H1 (cell line): Measurements from ENCODE around the gene LRP3. TPM values are rescaled to one million over a fixed set of nuclear protein-coding genes. Genes with fewer than 3 reads are reported as not detected.

Source experiments
- CTCF ChIA-PET: fragments of 300-600 bp; sonication (Branson Sonifier 250); formaldehyde crosslinking; loops from one replicate; lab custom pipeline; 2021; ENCODE audit not compliant: partially characterized antibody; lab: Charles Lee
- POLR2A ChIA-PET: fragments of 300-600 bp; sonication (Branson Sonifier 250); formaldehyde crosslinking; loops from one replicate; lab custom pipeline; 2021; ENCODE audit warnings: inconsistent platforms; ENCODE audit not compliant: partially characterized antibody; lab: Charles Lee
- DNase-seq, 2 experiments: peaks; one replicate each; pipeline versions ENCODE4 v3.0.0 to v3.0.0-alpha.2; 2010 to 2022; ENCODE audit warnings: low spot score in 2 of 2, low read depth in 1 of 2, mixed read lengths in 1 of 2
- FAIRE-seq: peaks from 2 replicates; lab custom pipeline; 2011; peaks lifted over from hg19 to GRCh38; lab: Jason Lieb, UNC
- H2AFZ ChIP-seq: 2 replicates; pipeline ENCODE4 v1.8.1; 2012; ENCODE audit warnings: low read length, inconsistent platforms
- H2AK5ac ChIP-seq: 2 replicates; pipeline ENCODE4 v1.6.1; 2013; ENCODE audit warnings: low read depth, low read length
- H2BK120ac ChIP-seq: replicated peaks from 2 replicates; pipeline ENCODE3; 2013; ENCODE audit warnings: low read depth, low read length, inconsistent platforms
- H2BK12ac ChIP-seq: 2 replicates; pipeline ENCODE4 v1.6.1; 2013; ENCODE audit warnings: low read depth, low read length
- H2BK15ac ChIP-seq: 2 replicates; pipeline ENCODE4 v1.6.1; 2013; ENCODE audit warnings: low read length
- H2BK20ac ChIP-seq: 2 replicates; pipeline ENCODE4 v1.6.1; 2013; ENCODE audit warnings: low read length
- H2BK5ac ChIP-seq: 2 replicates; pipeline ENCODE4 v1.6.1; 2013; ENCODE audit warnings: low read depth, low read length
- H3K14ac ChIP-seq: 2 replicates; pipeline ENCODE4 v1.6.1; 2013; ENCODE audit warnings: inconsistent platforms; ENCODE audit not compliant: insufficient read length
- H3K18ac ChIP-seq: 2 replicates; pipeline ENCODE4 v1.6.1; 2013; ENCODE audit warnings: low read length; ENCODE audit errors: extremely low read depth
- H3K23ac ChIP-seq: 2 replicates; pipeline ENCODE4 v1.6.1; 2013; ENCODE audit warnings: inconsistent platforms; ENCODE audit not compliant: insufficient read length
- H3K23me2 ChIP-seq: 2 replicates; pipeline ENCODE4 v1.6.1; 2013; ENCODE audit warnings: low read depth, low read length
- H3K27ac ChIP-seq: 2 replicates; pipeline ENCODE4 v1.6.1; 2011; ENCODE audit warnings: low read depth, low read length, inconsistent platforms
- H3K27me3 ChIP-seq, 4 experiments: replicated peaks in 1 of 4; 1 replicate in 1 of 4; 2 replicates in 3 of 4; pipeline versions ENCODE4 v1.6.1 to v1.8.1; 2011 to 2013; ENCODE audit warnings: low read length in 3 of 4, mild to moderate bottlenecking in 3 of 4, inconsistent platforms in 2 of 4, mixed read lengths in 2 of 4, moderate library complexity in 1 of 4; ENCODE audit not compliant: control insufficient read depth in 3 of 4, insufficient read depth in 3 of 4; ENCODE audit errors: extremely low read depth in 1 of 4
- H3K36me3 ChIP-seq, 4 experiments: 2 replicates each; pipeline versions ENCODE4 v1.6.1 to v1.8.1; 2011 to 2013; ENCODE audit warnings: mild to moderate bottlenecking in 4 of 4, low read length in 3 of 4, moderate library complexity in 2 of 4, control low read depth in 1 of 4, inconsistent platforms in 1 of 4; ENCODE audit not compliant: insufficient read depth in 4 of 4, control insufficient read depth in 2 of 4
- H3K4ac ChIP-seq: replicated peaks from 2 replicates; pipeline ENCODE3; 2013; ENCODE audit warnings: low read length, low read depth, mixed read lengths, inconsistent platforms; ENCODE audit not compliant: insufficient read length
- H3K4me1 ChIP-seq, 4 experiments: replicated peaks in 1 of 4; 1 replicate in 1 of 4; 2 replicates in 3 of 4; pipeline versions ENCODE4 v1.6.1 to v1.8.1; 2011 to 2013; ENCODE audit warnings: low read length in 3 of 4, inconsistent platforms in 2 of 4, mixed read lengths in 1 of 4; ENCODE audit not compliant: insufficient read depth in 4 of 4, control insufficient read depth in 3 of 4
- H3K4me2 ChIP-seq, 2 experiments: 2 replicates each; pipeline versions ENCODE4 v1.6.1 to v1.8.1; 2011 to 2013; ENCODE audit warnings: low read depth in 2 of 2, low read length in 2 of 2, control low read depth in 1 of 2, inconsistent platforms in 1 of 2, mild to moderate bottlenecking in 1 of 2; ENCODE audit not compliant: insufficient read depth in 1 of 2
- H3K4me3 ChIP-seq, 4 experiments: fragments of 200-600, 300-600 bp in 1 of 4; sonication (generic), shearing (Covaris generic), sonication (Bioruptor Twin) in 1 of 4; 2 replicates each; pipeline versions ENCODE4 v1.5.1 to v1.8.1; 2011 to 2016; ENCODE audit warnings: low read length in 4 of 4, low read depth in 3 of 4, control low read depth in 2 of 4, inconsistent platforms in 2 of 4, mild to moderate bottlenecking in 2 of 4, mixed read lengths in 1 of 4, moderate library complexity in 1 of 4; ENCODE audit not compliant: insufficient read depth in 2 of 4; ENCODE audit errors: extremely low read depth in 1 of 4
- H3K56ac ChIP-seq: replicated peaks from 2 replicates; pipeline ENCODE3; 2013; ENCODE audit warnings: low read depth, mild to moderate bottlenecking, mixed read lengths, low read length, inconsistent platforms; ENCODE audit not compliant: insufficient read length
- H3K79me1 ChIP-seq: 2 replicates; pipeline ENCODE4 v1.6.1; 2013; ENCODE audit warnings: low read depth, low read length, control low read depth
- H3K79me2 ChIP-seq, 2 experiments: 2 replicates each; pipeline versions ENCODE4 v1.6.1 to v1.8.1; 2012 to 2013; ENCODE audit warnings: low read length in 2 of 2, mild to moderate bottlenecking in 2 of 2, inconsistent platforms in 1 of 2; ENCODE audit not compliant: insufficient read depth in 2 of 2, control insufficient read depth in 1 of 2
- H3K9ac ChIP-seq, 4 experiments: replicated peaks in 1 of 4; 1 replicate in 1 of 4; 2 replicates in 3 of 4; pipeline versions ENCODE4 v1.6.1 to v1.8.1; 2011 to 2013; ENCODE audit warnings: low read depth in 3 of 4, low read length in 3 of 4, control low read depth in 2 of 4, mild to moderate bottlenecking in 2 of 4, moderate library complexity in 2 of 4, inconsistent platforms in 1 of 4; ENCODE audit errors: extremely low read depth in 1 of 4
- H3K9me3 ChIP-seq, 2 experiments: 2 replicates each; pipeline versions ENCODE4 v1.6.1 to v1.8.1; 2012 to 2013; ENCODE audit warnings: mild to moderate bottlenecking in 2 of 2, moderate library complexity in 2 of 2, control low read depth in 1 of 2, inconsistent platforms in 1 of 2, low read depth in 1 of 2, low read length in 1 of 2, mixed read lengths in 1 of 2; ENCODE audit not compliant: insufficient read depth in 2 of 2
- H4K20me1 ChIP-seq, 2 experiments: replicated peaks in 1 of 2; 2 replicates each; pipeline versions ENCODE3 to v1.8.1; 2011 to 2013; ENCODE audit warnings: inconsistent platforms in 2 of 2, low read length in 2 of 2, mild to moderate bottlenecking in 1 of 2; ENCODE audit not compliant: insufficient read depth in 2 of 2, control insufficient read depth in 1 of 2
- H4K5ac ChIP-seq: 2 replicates; pipeline ENCODE4 v1.6.1; 2013; ENCODE audit warnings: low read length, low read depth, mixed read lengths, inconsistent platforms; ENCODE audit not compliant: insufficient read length
- H4K8ac ChIP-seq: 2 replicates; pipeline ENCODE4 v1.8.0; 2013; ENCODE audit warnings: mild to moderate bottlenecking, moderate library complexity, low read length, inconsistent platforms; ENCODE audit not compliant: insufficient read depth; ENCODE audit errors: extremely low read depth
- H4K91ac ChIP-seq: replicated peaks from 2 replicates; pipeline ENCODE3; 2013; ENCODE audit warnings: low read length, mixed read lengths, inconsistent platforms; ENCODE audit not compliant: insufficient read length
- CREB1 ChIP-seq: IDR thresholded peaks from 2 replicates; pipeline ENCODE4 v1.6.1; 2012; ENCODE audit warnings: inconsistent platforms
- EP300 ChIP-seq, 2 experiments: IDR thresholded peaks; 1 replicate in 1 of 2; 2 replicates in 1 of 2; pipeline ENCODE4 v1.6.1; 2011 to 2012; ENCODE audit warnings: low read depth in 2 of 2, low read length in 2 of 2, mild to moderate bottlenecking in 2 of 2, borderline replicate concordance in 1 of 2, inconsistent platforms in 1 of 2, moderate library complexity in 1 of 2
- GABPA ChIP-seq: IDR thresholded peaks from 2 replicates; pipeline ENCODE4 v1.6.1; 2011; ENCODE audit warnings: mild to moderate bottlenecking, low read length, moderate library complexity, borderline replicate concordance; ENCODE audit not compliant: insufficient read depth
- HDAC2 ChIP-seq, 2 experiments: fragments of 300-600 bp in 1 of 2; sonication (generic) in 1 of 2; IDR thresholded peaks; 2 replicates each; pipeline ENCODE4 v1.6.1; 2011 to 2012; ENCODE audit warnings: low read depth in 2 of 2, low read length in 2 of 2, mild to moderate bottlenecking in 2 of 2, moderate library complexity in 2 of 2, borderline replicate concordance in 1 of 2, inconsistent platforms in 1 of 2
- KDM4A ChIP-seq: IDR thresholded peaks from one replicate; pipeline ENCODE4 v1.7.1; 2012; ENCODE audit warnings: low read depth, mild to moderate bottlenecking, moderate library complexity, low read length, inconsistent platforms; ENCODE audit not compliant: severe bottlenecking
- KDM5A ChIP-seq: fragments of 200-600 bp; IDR thresholded peaks from 2 replicates; pipeline ENCODE4 v1.7.1; 2012; ENCODE audit warnings: mild to moderate bottlenecking, low read length, inconsistent platforms, mixed read lengths
- TAF1 ChIP-seq: IDR thresholded peaks from 2 replicates; pipeline ENCODE4 v1.6.1; 2011; ENCODE audit warnings: mild to moderate bottlenecking, low read depth, low read length
- USF2 ChIP-seq: IDR thresholded peaks from 2 replicates; pipeline ENCODE4 v1.6.1; 2011; ENCODE audit warnings: low read length, improper control_type of control experiment
- WGBS, 2 experiments: shearing (Covaris generic) in 1 of 2; methylation state at CpG; one replicate each; pipeline versions ENCODE4 v1.1.6 to v1.1.7; 2013 to 2015; ENCODE audit warnings: low lambda C conversion rate in 2 of 2, mixed read lengths in 2 of 2, inconsistent platforms in 1 of 2, low coverage in 1 of 2, missing lambda C conversion rate in 1 of 2; ENCODE audit not compliant: insufficient replicate concordance in 2 of 2, insufficient coverage in 1 of 2, insufficient read length in 1 of 2; ENCODE audit errors: extremely low coverage in 1 of 2, missing lambda C conversion rate in 1 of 2; 5-methylcytosine and 5-hydroxymethylcytosine counted together
- polyA plus RNA-seq, 7 experiments: library from polyadenylated mRNA; depleted of rRNA in 3 of 7; stranded (reverse) in 5 of 7; unstranded in 2 of 7; fragments of >200 nt in 5 of 7; fragments of 200-250 nt in 2 of 7; gene quantifications; 1 replicate in 5 of 7; 2 replicates in 1 of 7; 4 replicates in 1 of 7; pipeline versions ENCODE4 v1.2.1 to v1.2.3, GENCODE V29; 2011 to 2013; ENCODE audit warnings: missing spikeins in 2 of 7, mixed read lengths in 2 of 7
- total RNA-seq: library from RNA; stranded (reverse); fragmentation: NEBNext Ultra II Directional; extraction: Animal tissue kit (Norgen Biotek cat#: 25700); gene quantifications from 2 replicates; pipeline ENCODE4 v1.2.1, GENCODE V29; 2021

The LRP3 gene
- total and polyA plus RNA-seq, 2 of the 8 experiments (the other 6 are each of a cell fraction or from before 2014, with no cell fraction given) = 30.3 to 33.7 TPM

GRCh38 chr19:33220735-33221134, 26.6 kb downstream of the LRP3 start:
- H3K36me3 ChIP-seq = no peaks in the 10 kb centered on the region
- no peaks in the 10 kb centered on the region for H3K79me1 ChIP-seq
- no peak overlapping the region for H3K9ac ChIP-seq
- H2BK120ac ChIP-seq = no peak overlapping the region
- H3K79me2 ChIP-seq = no peaks in the 10 kb centered on the region
- ChIA-PET POLR2A (interaction anchor here (0.7 to 1.5 kb wide), 2 partner anchors 46 to 153 kb away, joined by 3 to 4 read pairs; partner anchors contain the start of gene CEBPG), CTCF (interaction anchor here (0.6 to 1.8 kb wide), 8 partner anchors 11 to 76 kb away, joined by 3 to 6 read pairs (median 3); no protein-coding TSS in a partner anchor)
- no peak overlapping the region for H3K4me2 ChIP-seq
- H3K4ac ChIP-seq = no peak overlapping the region
- peaks cover 10 to 19% (median 17%) of the 10 kb centered on the region in 4 experiments for H3K27me3 ChIP-seq
- no peak overlapping the region for H3K18ac ChIP-seq
- H4K20me1 ChIP-seq = peaks cover 0 to 6% of the 10 kb centered on the region in 2 experiments
- no peak overlapping the region for H2AK5ac ChIP-seq
- no peak overlapping the region for H2BK5ac ChIP-seq
- no peak overlapping the region for H2BK15ac ChIP-seq
- peaks cover 4% of the 10 kb centered on the region; the same call in 1 of the 2 replicates for H3K23me2 ChIP-seq
- H2AFZ ChIP-seq = no peak overlapping the region
- no peak overlapping the region for H2BK20ac ChIP-seq
- no peak overlapping the region for H3K14ac ChIP-seq
- peaks cover 0 to 5% (median 2%) of the 10 kb centered on the region in 4 experiments; a peak in 4 of 7 replicates for H3K4me1 ChIP-seq
- DNase-seq = no peak
- H3K56ac ChIP-seq = no peak overlapping the region
- no peak overlapping the region for H3K23ac ChIP-seq
- no peak overlapping the region for H3K27ac ChIP-seq
- no peak overlapping the region for H2BK12ac ChIP-seq
- H4K8ac ChIP-seq = no peak overlapping the region
- no peak overlapping the region for H4K91ac ChIP-seq
- WGBS, 2 experiments = 87% methylated on average over 9 of the region's 9 CpGs; no CpG with 5 or more reads in 1 of the 2 experiments
- no peaks in the 10 kb centered on the region for H3K9me3 ChIP-seq
- H4K5ac ChIP-seq = no peak overlapping the region
- TF ChIP-seq HDAC2 (IDR thresholded peaks at IDR 0.05; ENCODE audit: borderline replicate concordance in 1 of 2, low read depth in 2 of 2, low read length in 2 of 2) (no peak), KDM4A (no peak), EP300 (IDR thresholded peaks at IDR 0.05; ENCODE audit: borderline replicate concordance in 1 of 2, low read depth in 2 of 2, low read length in 2 of 2) (no peak), KDM5A (no peak), GABPA (no peak), CREB1 (no peak), USF2 (no peak), TAF1 (no peak)
- H3K4me3 ChIP-seq = no peak overlapping the region
- FAIRE-seq = no peak
